K562 (cell line): ENCODE measurements around the gene STX12. TPM values are rescaled to one million over a fixed set of nuclear protein-coding genes. Genes with fewer than 3 reads are reported as not detected.

ENCODE experiments used
- ATAC-seq: fragments of 200-7000 bp; cut with Tn5 transposase; 3 replicates; pipeline ENCODE4 v1.9.1; 2020; ENCODE audit warnings: moderate library complexity
- BruUV-seq: library from RNA; stranded (reverse); fragments of 400-500 nt; replicated peaks from 2 replicates; lab custom pipeline; 2021; lab: Mats Ljungman, UMichigan
- CTCF ChIA-PET: fragments of 300-600 bp; formaldehyde crosslinking; extraction: SDS; loops from one replicate; lab custom pipeline; 2021; ENCODE audit warnings: low intra/inter-chr PET ratio; lab: Yijun Ruan, JAX
- POLR2A ChIA-PET: fragments of 300-600, 350-650 bp; sonication (Branson Sonifier 250); formaldehyde crosslinking; extraction: SDS; loops from one replicate; lab custom pipeline; 2021; ENCODE audit warnings: antibody characterized with exemption, inconsistent platforms; lab: Yijun Ruan, JAX
- DNase-seq, 4 experiments: peaks; one replicate each; pipeline versions ENCODE4 v3.0.0 to v3.0.0-alpha.2; 2011 to 2018; ENCODE audit warnings: low spot score in 3 of 4, mixed read lengths in 3 of 4; ENCODE audit errors: extremely low read depth in 1 of 4
- FAIRE-seq: peaks from 2 replicates; lab custom pipeline; 2011; peaks lifted over from hg19 to GRCh38; lab: Jason Lieb, UNC
- H2AFZ ChIP-seq: 2 replicates; pipeline ENCODE4 v1.6.0; 2011; ENCODE audit warnings: low read depth, low read length, control low read depth, inconsistent platforms
- H3K27ac ChIP-seq: fragments of 200-600 bp; 3 replicates; pipeline ENCODE4 v1.8.0; 2011; ENCODE audit warnings: low read depth, mild to moderate bottlenecking, control low read depth, inconsistent platforms, low read length, moderate library complexity, mixed read lengths; ENCODE audit errors: extremely low read depth
- H3K27me3 ChIP-seq, 2 experiments: fragments of 300-600 bp in 1 of 2; 2 replicates in 1 of 2; 3 replicates in 1 of 2; pipeline versions ENCODE4 v1.6.0 to v1.8.0; 2011; ENCODE audit warnings: inconsistent platforms in 2 of 2, low read length in 2 of 2, mild to moderate bottlenecking in 1 of 2, mixed read lengths in 1 of 2, moderate library complexity in 1 of 2; ENCODE audit not compliant: control insufficient read depth in 2 of 2, insufficient read depth in 2 of 2
- H3K36me3 ChIP-seq: fragments of 300-600 bp; 3 replicates; pipeline ENCODE4 v1.8.0; 2011; ENCODE audit warnings: mild to moderate bottlenecking, low read length, inconsistent platforms; ENCODE audit not compliant: control insufficient read depth, insufficient read depth
- H3K4me1 ChIP-seq, 2 experiments: fragments of 200-600 bp in 1 of 2; replicated peaks in 1 of 2; 2 replicates in 1 of 2; 3 replicates in 1 of 2; pipeline versions ENCODE4 v1.5.1 to v1.8.0; 2011; ENCODE audit warnings: inconsistent platforms in 2 of 2, low read length in 2 of 2, mild to moderate bottlenecking in 1 of 2, mixed read lengths in 1 of 2, moderate library complexity in 1 of 2; ENCODE audit not compliant: control insufficient read depth in 2 of 2, insufficient read depth in 2 of 2
- H3K4me2 ChIP-seq: 2 replicates; pipeline ENCODE4 v1.6.1; 2011; ENCODE audit warnings: low read length, control low read depth, inconsistent platforms, mixed read lengths; ENCODE audit not compliant: insufficient read depth
- H3K4me3 ChIP-seq: fragments of 200-600 bp; sonication (generic), shearing (Covaris generic); 2 replicates; pipeline ENCODE4 v1.5.1; 2016; ENCODE audit warnings: control low read depth, inconsistent platforms
- H3K79me2 ChIP-seq: fragments of 200-600 bp; 3 replicates; pipeline ENCODE4 v1.8.0; 2011; ENCODE audit warnings: low read length, inconsistent platforms; ENCODE audit not compliant: control insufficient read depth, insufficient read depth
- H3K9ac ChIP-seq, 2 experiments: 2 replicates each; pipeline versions ENCODE4 v1.6.0 to v1.6.1; 2011; ENCODE audit warnings: low read depth in 2 of 2, low read length in 2 of 2, control low read depth in 1 of 2, inconsistent platforms in 1 of 2, mild to moderate bottlenecking in 1 of 2, mixed read lengths in 1 of 2; ENCODE audit not compliant: insufficient read depth in 1 of 2
- H3K9me1 ChIP-seq: one replicate; pipeline ENCODE4 v1.6.0; 2011; ENCODE audit warnings: inconsistent platforms, mild to moderate bottlenecking, low read length, moderate library complexity; ENCODE audit not compliant: control insufficient read depth, insufficient read depth
- H3K9me3 ChIP-seq: replicated peaks from 2 replicates; pipeline ENCODE4 v1.5.1; 2011; ENCODE audit warnings: low read depth, low read length, inconsistent platforms; ENCODE audit not compliant: control insufficient read depth, insufficient read depth
- H4K20me1 ChIP-seq: replicated peaks from 2 replicates; pipeline ENCODE4 v1.6.1; 2011; ENCODE audit warnings: low read length, inconsistent platforms, mixed read lengths; ENCODE audit not compliant: control insufficient read depth, insufficient read depth
- KDM2B ChIP-seq: fragments of 250-450 bp; sonication (Bioruptor Pico); IDR thresholded peaks from 2 replicates; pipeline ENCODE4 v1.8.0; 2021; ENCODE audit warnings: mild to moderate bottlenecking, moderate library complexity
- TRIM28 ChIP-seq: fragments of 450-650 bp; IDR thresholded peaks from 2 replicates; pipeline ENCODE4 v1.6.1; 2017
- ZC3H8 ChIP-seq: fragments of 450-650 bp; IDR thresholded peaks from 2 replicates; pipeline ENCODE4 v1.6.1; 2017
- ZNF518B ChIP-seq: fragments of 250-450 bp; sonication (Bioruptor Pico); IDR thresholded peaks from 2 replicates; pipeline ENCODE4 v1.5.0; 2021; ENCODE audit warnings: mild to moderate bottlenecking, moderate library complexity
- ZNF740 ChIP-seq, 3 experiments: fragments of 200-800 bp in 1 of 3; sonication (Bioruptor generic) in 1 of 3; sonication (generic) in 1 of 3; formaldehyde crosslinking in 1 of 3; IDR thresholded peaks; 2 replicates each; pipeline versions ENCODE4 v1.6.1 to v1.8.0; 2016 to 2022; ENCODE audit warnings: mild to moderate bottlenecking in 2 of 3, missing compliant biosample characterization in 2 of 3, missing genetic modification characterization in 2 of 3, missing genetic modification reagents in 1 of 3
- WGBS: fragments of 100-300 bp; shearing (Covaris generic); methylation state at CpG from one replicate; pipeline ENCODE4 v1.1.6; 2016; ENCODE audit warnings: low coverage, mixed read lengths; ENCODE audit not compliant: insufficient coverage; ENCODE audit errors: missing lambda C conversion rate; 5-methylcytosine and 5-hydroxymethylcytosine counted together
- in situ Hi-C: fragments of 300-500 bp; cut with MboI; formaldehyde crosslinking; loops from 4 replicates; pipeline ENCODE4 v1.15.0; 2018; ENCODE audit warnings: inconsistent platforms, mixed read lengths
- intact Hi-C: fragments of 100-400 bp; cut with micrococcal nuclease; formaldehyde crosslinking; loops from 2 replicates; pipeline ENCODE4 v1.14.2; 2022
- polyA plus RNA-seq, 8 experiments: library from polyadenylated mRNA; depleted of rRNA in 4 of 8; stranded (reverse) in 5 of 8; unstranded in 3 of 8; fragments of >200 nt; fragmentation: Nextera tagmentation in 2 of 8; fragmentation: Illumina TruSeq in 1 of 8; extraction: Ambion mirVana in 2 of 8; extraction: Trizol in 1 of 8; gene quantifications; 2 replicates each; pipeline versions ENCODE4 v1.2.1 to v1.2.3, GENCODE V29; 2011 to 2014; ENCODE audit warnings: inconsistent platforms in 1 of 8, missing spikeins in 1 of 8
- total RNA-seq, 7 experiments: library from RNA; depleted of rRNA in 6 of 7; stranded (reverse); fragments of >200 nt in 6 of 7; fragmentation: Illumina TruSeq in 2 of 7; extraction: Trizol in 2 of 7; gene quantifications; 2 replicates each; pipeline versions ENCODE4 v1.2.1 to v1.2.3, GENCODE V29; 2011 to 2021; ENCODE audit warnings: low replicate concordance in 1 of 7

Gene STX12
- total and polyA plus RNA-seq, 9 of the 15 experiments (the other 6 are each of a cell fraction or from before 2014, with no cell fraction given), result 16.9 to 31.3 (median 25.7) TPM

GRCh38 chr1:27726173-27727044 lies 46.6 kb upstream of the STX12 start (continued):
- TF ChIP-seq ZNF518B (CRISPR knock-in tag) (no peak), TRIM28 (0 out of 2 replicates have a peak, but pooled peaks have one; percentile 21)

DNA sequence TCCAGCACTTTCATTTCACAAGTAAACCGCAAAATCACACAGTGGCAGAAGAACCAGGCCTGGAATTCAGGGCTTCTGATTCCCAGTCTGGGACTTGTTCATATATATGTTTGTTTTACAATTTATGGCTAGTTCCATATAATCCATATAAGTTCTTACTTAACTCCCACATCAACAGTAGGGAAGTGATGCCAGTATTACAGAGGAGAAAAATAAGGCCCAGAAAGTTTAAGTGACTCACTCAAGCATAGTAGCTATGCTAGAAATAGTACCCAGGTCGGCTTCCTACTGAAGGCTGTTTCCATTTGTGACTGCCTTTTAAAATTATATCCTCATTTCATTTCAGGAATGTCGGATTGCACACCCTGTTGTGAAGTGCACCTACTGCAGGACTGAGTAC lies 45.9 kb upstream of the STX12 start:
- Histone ChIP-seq H3K9ac (peak overlapping the region in 1 of 2 experiments; percentile 70; a peak in 1 of 4 replicates), H3K79me2 (peaks cover 6% of the 10 kb centered on the region; the same call in 1 of the 3 replicates), H3K27ac (no peak overlapping the region), H2AFZ (no peak overlapping the region), H3K9me3 (no peaks in the 10 kb centered on the region), H3K4me2 (no peak overlapping the region), H3K4me1 (peaks cover 13 to 18% of the 10 kb centered on the region in 2 experiments; a peak in 4 of 5 replicates), H3K36me3 (peaks cover 6% of the 10 kb centered on the region; the same call in 1 of the 3 replicates), H3K9me1 (no peaks in the 10 kb centered on the region), H4K20me1 (no peaks in the 10 kb centered on the region), H3K27me3 (no peaks in the 10 kb centered on the region), H3K4me3 (no peak overlapping the region)
- in situ Hi-C loops (no loop called here), intact Hi-C loops (no loop called here)
- BruUV-seq, result no TSS peak
- TF ChIP-seq ZC3H8, result no peak
- TF ChIP-seq KDM2B (CRISPR knock-in tag), result no peak
- TF ChIP-seq ZNF740 (CRISPR knock-in tag; IDR thresholded peaks at IDR 0.05), result no peak
- TF ChIP-seq ZNF740 (tag; IDR thresholded peaks at IDR 0.05), result no peak
- ChIA-PET CTCF (no interaction called here), POLR2A (interaction anchor here (1.0 kb wide), 1 partner anchor 10 kb away, joined by 3 read pairs; no protein-coding TSS in a partner anchor)
- 75% methylated on average over 3 of the region's 3 CpGs for WGBS
- DNase-seq (no peak), FAIRE-seq (no peak), ATAC-seq (no peak)
